GM12873 (cell line): Measurements from ENCODE around the gene ACAP3.

ENCODE experiments used
- CTCF ChIP-seq: IDR thresholded peaks from 2 replicates; pipeline ENCODE4 v1.5.1; 2012; ENCODE audit warnings: low read depth, mild to moderate bottlenecking, moderate library complexity, low read length, control low read depth; ENCODE audit not compliant: insufficient read depth; ENCODE audit errors: missing control alignments

The ACAP3 gene

GRCh38 chr1:1279028-1279427 lies 28.7 kb downstream of the ACAP3 start:
- TF ChIP-seq CTCF: no peak

- TF ChIP-seq CTCF: no peak
Measured at GRCh38 chr1:1278620-1279019, 29.1 kb downstream of the ACAP3 start.

- no peak for TF ChIP-seq CTCF
Measured at GRCh38 chr1:1275836-1276235, 31.9 kb downstream of the ACAP3 start.

GRCh38 chr1:1274931-1275431 lies 32.7 kb downstream of the ACAP3 start:
- no peak for TF ChIP-seq CTCF

- no peak for TF ChIP-seq CTCF
Measured at GRCh38 chr1:1274299-1274930, 33.3 kb downstream of the ACAP3 start.

GRCh38 chr1:1273512-1274298 lies 34.0 kb downstream of the ACAP3 start, which contains the start of gene UBE2J2:
Gene UBE2J2 (minus strand): TSS chr1:1273854. CDS start chr1:1267992, 5,862 bp downstream.
- TF ChIP-seq CTCF: no peak

GRCh38 chr1:1273209-1273511 lies 34.6 kb downstream of the ACAP3 start:
- TF ChIP-seq CTCF: no peak
